Measurements from ENCODE around the gene CELF1.

CELF1 gene

GRCh38 chr11:47488111-47488510 is 64.8 kb downstream of the CELF1 start:
- H3K9me3 ChIP-seq (ENCODE audit: control insufficient read depth, insufficient read depth, low read length), result no peaks in the 10 kb centered on the region
- peaks cover 30% of the 10 kb centered on the region for H3K36me3 ChIP-seq (ENCODE audit: control insufficient read depth, insufficient read depth, low read length)
- H3K9ac ChIP-seq (ENCODE audit: low read depth, low read length), result no peak overlapping the region
- no peaks in the 10 kb centered on the region for H3K4me1 ChIP-seq (ENCODE audit: control insufficient read depth, insufficient read depth, low read length)
- no peaks in the 10 kb centered on the region for H3K27me3 ChIP-seq (ENCODE audit: control insufficient read depth, insufficient read depth, low read length)
- no peak overlapping the region for H3K4me3 ChIP-seq (ENCODE audit: low read depth, low read length)

- H3K9ac ChIP-seq (ENCODE audit: low read depth, low read length), result no peak overlapping the region
- no peaks in the 10 kb centered on the region for H3K4me1 ChIP-seq (ENCODE audit: control insufficient read depth, insufficient read depth, low read length)
- peaks cover 37% of the 10 kb centered on the region for H3K36me3 ChIP-seq (ENCODE audit: control insufficient read depth, insufficient read depth, low read length)
- no peaks in the 10 kb centered on the region for H3K27me3 ChIP-seq (ENCODE audit: control insufficient read depth, insufficient read depth, low read length)
- H3K9me3 ChIP-seq (ENCODE audit: control insufficient read depth, insufficient read depth, low read length), result no peaks in the 10 kb centered on the region
- no peak overlapping the region for H3K4me3 ChIP-seq (ENCODE audit: low read depth, low read length)
These were observed 65.5 kb downstream of the CELF1 start for GRCh38 chr11:47487421-47487820.

GRCh38 chr11:47485107-47485506 is 67.8 kb downstream of the CELF1 start:
- no peaks in the 10 kb centered on the region for H3K9me3 ChIP-seq (ENCODE audit: control insufficient read depth, insufficient read depth, low read length)
- no peak overlapping the region for H3K4me3 ChIP-seq (ENCODE audit: low read depth, low read length)
- no peak overlapping the region for H3K9ac ChIP-seq (ENCODE audit: low read depth, low read length)
- H3K36me3 ChIP-seq (ENCODE audit: control insufficient read depth, insufficient read depth, low read length), result peaks cover 43% of the 10 kb centered on the region
- no peaks in the 10 kb centered on the region for H3K27me3 ChIP-seq (ENCODE audit: control insufficient read depth, insufficient read depth, low read length)
- H3K4me1 ChIP-seq (ENCODE audit: control insufficient read depth, insufficient read depth, low read length), result no peaks in the 10 kb centered on the region

- no peak overlapping the region for H3K4me3 ChIP-seq (ENCODE audit: low read depth, low read length)
- no peaks in the 10 kb centered on the region for H3K4me1 ChIP-seq (ENCODE audit: control insufficient read depth, insufficient read depth, low read length)
- no peaks in the 10 kb centered on the region for H3K27me3 ChIP-seq (ENCODE audit: control insufficient read depth, insufficient read depth, low read length)
- no peak overlapping the region for H3K9ac ChIP-seq (ENCODE audit: low read depth, low read length)
- peaks cover 55% of the 10 kb centered on the region for H3K36me3 ChIP-seq (ENCODE audit: control insufficient read depth, insufficient read depth, low read length)
- H3K9me3 ChIP-seq (ENCODE audit: control insufficient read depth, insufficient read depth, low read length), result no peaks in the 10 kb centered on the region
These were observed 69.5 kb downstream of the CELF1 start for GRCh38 chr11:47483457-47483856.

GRCh38 chr11:47480762-47481161 is 72.2 kb downstream of the CELF1 start:
- H3K9me3 ChIP-seq (ENCODE audit: control insufficient read depth, insufficient read depth, low read length), result no peaks in the 10 kb centered on the region
- H3K27me3 ChIP-seq (ENCODE audit: control insufficient read depth, insufficient read depth, low read length), result no peaks in the 10 kb centered on the region
- peaks cover 63% of the 10 kb centered on the region for H3K36me3 ChIP-seq (ENCODE audit: control insufficient read depth, insufficient read depth, low read length)

GRCh38 chr11:47478651-47479329 is 74.1 kb downstream of the CELF1 start:
- no peak overlapping the region for H3K4me3 ChIP-seq (ENCODE audit: low read depth, low read length)
- no peaks in the 10 kb centered on the region for H3K27me3 ChIP-seq (ENCODE audit: control insufficient read depth, insufficient read depth, low read length)
- no peaks in the 10 kb centered on the region for H3K9me3 ChIP-seq (ENCODE audit: control insufficient read depth, insufficient read depth, low read length)
- H3K36me3 ChIP-seq (ENCODE audit: control insufficient read depth, insufficient read depth, low read length), result peaks cover 68% of the 10 kb centered on the region
- no peak overlapping the region for H3K9ac ChIP-seq (ENCODE audit: low read depth, low read length)
- no peaks in the 10 kb centered on the region for H3K4me1 ChIP-seq (ENCODE audit: control insufficient read depth, insufficient read depth, low read length)

More at GRCh38 chr11:47480762-47481161, 72.2 kb downstream of the CELF1 start:
- no peak overlapping the region for H3K9ac ChIP-seq (ENCODE audit: low read depth, low read length)
- H3K4me1 ChIP-seq (ENCODE audit: control insufficient read depth, insufficient read depth, low read length), result no peaks in the 10 kb centered on the region
- no peak overlapping the region for H3K4me3 ChIP-seq (ENCODE audit: low read depth, low read length)

GRCh38 chr11:47477753-47478152 is 75.2 kb downstream of the CELF1 start:
- Histone ChIP-seq H3K9ac (ENCODE audit: low read depth, low read length) (no peak overlapping the region), H3K36me3 (ENCODE audit: control insufficient read depth, insufficient read depth, low read length) (peaks cover 64% of the 10 kb centered on the region), H3K9me3 (ENCODE audit: control insufficient read depth, insufficient read depth, low read length) (no peaks in the 10 kb centered on the region), H3K4me1 (ENCODE audit: control insufficient read depth, insufficient read depth, low read length) (no peaks in the 10 kb centered on the region), H3K27me3 (ENCODE audit: control insufficient read depth, insufficient read depth, low read length) (no peaks in the 10 kb centered on the region), H3K4me3 (ENCODE audit: low read depth, low read length) (no peak overlapping the region)

GRCh38 chr11:47477323-47477722 is 75.6 kb downstream of the CELF1 start:
- H3K9ac ChIP-seq (ENCODE audit: low read depth, low read length), result no peak overlapping the region
- H3K4me1 ChIP-seq (ENCODE audit: control insufficient read depth, insufficient read depth, low read length), result no peaks in the 10 kb centered on the region
- H3K27me3 ChIP-seq (ENCODE audit: control insufficient read depth, insufficient read depth, low read length), result no peaks in the 10 kb centered on the region
- H3K9me3 ChIP-seq (ENCODE audit: control insufficient read depth, insufficient read depth, low read length), result no peaks in the 10 kb centered on the region
- H3K36me3 ChIP-seq (ENCODE audit: control insufficient read depth, insufficient read depth, low read length), result peaks cover 64% of the 10 kb centered on the region
- no peak overlapping the region for H3K4me3 ChIP-seq (ENCODE audit: low read depth, low read length)

GRCh38 chr11:47470671-47471070 is 82.3 kb downstream of the CELF1 start:
- H3K9me3 ChIP-seq (ENCODE audit: control insufficient read depth, insufficient read depth, low read length), result no peaks in the 10 kb centered on the region
- H3K4me1 ChIP-seq (ENCODE audit: control insufficient read depth, insufficient read depth, low read length), result peaks cover 8% of the 10 kb centered on the region
- no peak overlapping the region for H3K9ac ChIP-seq (ENCODE audit: low read depth, low read length)
- H3K36me3 ChIP-seq (ENCODE audit: control insufficient read depth, insufficient read depth, low read length), result peaks cover 55% of the 10 kb centered on the region
- H3K4me3 ChIP-seq (ENCODE audit: low read depth, low read length), result no peak overlapping the region
- no peaks in the 10 kb centered on the region for H3K27me3 ChIP-seq (ENCODE audit: control insufficient read depth, insufficient read depth, low read length)

- Histone ChIP-seq H3K9ac (ENCODE audit: low read depth, low read length) (no peak overlapping the region), H3K4me1 (ENCODE audit: control insufficient read depth, insufficient read depth, low read length) (peaks cover 17% of the 10 kb centered on the region), H3K36me3 (ENCODE audit: control insufficient read depth, insufficient read depth, low read length) (peaks cover 44% of the 10 kb centered on the region), H3K9me3 (ENCODE audit: control insufficient read depth, insufficient read depth, low read length) (no peaks in the 10 kb centered on the region), H3K4me3 (ENCODE audit: low read depth, low read length) (no peak overlapping the region), H3K27me3 (ENCODE audit: control insufficient read depth, insufficient read depth, low read length) (no peaks in the 10 kb centered on the region)
These were observed 83.4 kb downstream of the CELF1 start for GRCh38 chr11:47469361-47470179.

- Histone ChIP-seq H3K9me3 (ENCODE audit: control insufficient read depth, insufficient read depth, low read length) (no peaks in the 10 kb centered on the region), H3K4me1 (ENCODE audit: control insufficient read depth, insufficient read depth, low read length) (peaks cover 18% of the 10 kb centered on the region), H3K27me3 (ENCODE audit: control insufficient read depth, insufficient read depth, low read length) (no peaks in the 10 kb centered on the region), H3K4me3 (ENCODE audit: low read depth, low read length) (no peak overlapping the region), H3K9ac (ENCODE audit: low read depth, low read length) (no peak overlapping the region), H3K36me3 (ENCODE audit: control insufficient read depth, insufficient read depth, low read length) (peaks cover 39% of the 10 kb centered on the region)
These were observed 84.2 kb downstream of the CELF1 start for GRCh38 chr11:47468598-47469214.
